C4-2B (cell line): ENCODE data around the gene ATP1A1.

Experiments used
- ZFX ChIP-seq: fragments of 450-650 bp; IDR thresholded peaks from 2 replicates; pipeline ENCODE4 v1.6.1; 2017
- TF ChIP-seq, protein P1 (sequence below): fragments of 450-650 bp; conservative IDR thresholded peaks from 2 replicates; pipeline ENCODE4 v1.5.1; 2017; ENCODE audit warnings: mild to moderate bottlenecking

DNA sequence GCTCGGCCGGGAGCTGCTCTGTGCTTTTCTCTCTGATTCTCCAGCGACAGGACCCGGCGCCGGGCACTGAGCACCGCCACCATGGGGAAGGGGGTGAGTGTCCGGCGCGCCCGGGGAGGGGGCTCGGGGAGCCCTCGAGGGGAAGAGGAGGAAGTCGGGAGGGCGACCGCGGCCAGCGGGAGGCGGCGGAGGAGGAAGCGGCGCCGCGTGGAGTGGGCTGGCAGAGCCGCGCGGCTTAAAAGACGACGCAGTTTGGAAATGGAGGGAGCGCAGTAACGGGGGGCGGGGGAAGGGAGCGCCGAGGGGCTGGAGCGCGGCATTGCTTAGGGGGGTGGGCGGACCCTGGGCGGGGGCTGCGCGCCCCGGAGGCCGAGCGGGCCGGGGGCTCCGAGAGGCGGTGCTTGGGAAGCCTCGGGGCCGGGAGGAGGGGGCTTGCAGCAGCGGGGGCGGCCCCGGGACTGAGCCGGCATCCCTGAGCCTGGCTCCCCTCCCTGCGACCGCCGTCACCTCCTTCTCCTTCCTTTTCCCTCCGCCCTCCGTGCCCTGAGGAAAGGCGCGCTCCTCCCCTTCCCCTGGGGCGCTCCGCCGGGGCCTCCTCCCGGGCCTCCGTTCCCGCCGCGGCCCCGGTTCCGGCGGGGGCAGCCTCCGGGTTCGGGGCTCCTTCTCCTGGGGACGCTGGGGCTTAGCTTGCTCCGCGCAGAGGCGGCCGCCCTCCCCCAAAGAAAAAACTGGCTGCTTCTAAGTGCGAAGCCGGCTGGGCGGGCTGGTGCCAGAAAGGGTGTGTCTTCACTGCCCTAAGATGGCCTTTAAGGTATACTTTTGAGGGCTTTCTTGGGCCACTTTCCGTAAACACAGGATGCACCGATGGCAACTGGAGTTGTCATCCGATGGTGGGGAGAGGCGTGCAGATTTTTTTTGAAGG is 648 bp downstream of the ATP1A1 start:
- TF ChIP-seq, protein P1, sequence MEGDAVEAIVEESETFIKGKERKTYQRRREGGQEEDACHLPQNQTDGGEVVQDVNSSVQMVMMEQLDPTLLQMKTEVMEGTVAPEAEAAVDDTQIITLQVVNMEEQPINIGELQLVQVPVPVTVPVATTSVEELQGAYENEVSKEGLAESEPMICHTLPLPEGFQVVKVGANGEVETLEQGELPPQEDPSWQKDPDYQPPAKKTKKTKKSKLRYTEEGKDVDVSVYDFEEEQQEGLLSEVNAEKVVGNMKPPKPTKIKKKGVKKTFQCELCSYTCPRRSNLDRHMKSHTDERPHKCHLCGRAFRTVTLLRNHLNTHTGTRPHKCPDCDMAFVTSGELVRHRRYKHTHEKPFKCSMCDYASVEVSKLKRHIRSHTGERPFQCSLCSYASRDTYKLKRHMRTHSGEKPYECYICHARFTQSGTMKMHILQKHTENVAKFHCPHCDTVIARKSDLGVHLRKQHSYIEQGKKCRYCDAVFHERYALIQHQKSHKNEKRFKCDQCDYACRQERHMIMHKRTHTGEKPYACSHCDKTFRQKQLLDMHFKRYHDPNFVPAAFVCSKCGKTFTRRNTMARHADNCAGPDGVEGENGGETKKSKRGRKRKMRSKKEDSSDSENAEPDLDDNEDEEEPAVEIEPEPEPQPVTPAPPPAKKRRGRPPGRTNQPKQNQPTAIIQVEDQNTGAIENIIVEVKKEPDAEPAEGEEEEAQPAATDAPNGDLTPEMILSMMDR: no peak
- no peak for TF ChIP-seq ZFX
